Adrenal gland (tissue), 12 donors: ENCODE measurements around the gene TAS1R1. TPM values are rescaled to one million over a fixed set of nuclear protein-coding genes. Genes with fewer than 3 reads are reported as not detected.
A peak's percentile ranks its signal among the peaks of the same experiment; 100 is the strongest.

Experiments
- DNase-seq, 7 donors: peaks; one replicate each; pipeline ENCODE4 v3.0.0-alpha.2; 2019 to 2020
- H3K27ac ChIP-seq, 5 donors: fragments of 200-600 bp; sonication (generic) in 4 of 5; 1 replicate in 3 of 5; 2 replicates in 2 of 5; pipeline versions ENCODE4 v1.5.1 to v1.8.0; 2016 to 2020; ENCODE audit warnings: mild to moderate bottlenecking in 1 of 5
- H3K27me3 ChIP-seq: fragments of 200-600 bp; 2 replicates; pipeline ENCODE4 v1.8.0; 2021
- H3K36me3 ChIP-seq, 2 donors: fragments of 200-600 bp; replicated peaks in 1 of 2; 1 replicate in 1 of 2; 2 replicates in 1 of 2; pipeline versions ENCODE4 v1.5.1 to v1.8.0; 2018 to 2022
- H3K4me1 ChIP-seq, 2 donors: fragments of 200-600 bp; replicated peaks in 1 of 2; 1 replicate in 1 of 2; 2 replicates in 1 of 2; pipeline versions ENCODE4 v1.5.1 to v1.8.0; 2018 to 2021
- H3K4me3 ChIP-seq, 4 donors: fragments of 200-600 bp; sonication (generic) in 3 of 4; one replicate each; pipeline ENCODE4 v1.5.1; 2016 to 2018
- H3K9me3 ChIP-seq, 3 donors: fragments of 200-600 bp; sonication (generic) in 1 of 3; replicated peaks in 1 of 3; 1 replicate in 2 of 3; 2 replicates in 1 of 3; pipeline versions ENCODE4 v1.5.1 to v1.8.0; 2016 to 2021
- POLR2A ChIP-seq, 2 donors: fragments of 450-650 bp; IDR thresholded peaks; one replicate each; pipeline ENCODE4 v1.6.1; 2017; ENCODE audit warnings: antibody characterized with exemption in 2 of 2, mild to moderate bottlenecking in 2 of 2, moderate library complexity in 1 of 2
- WGBS, 4 donors: extraction: QIAGEN DNeasy Blood & Tissue Kit in 2 of 4; methylation state at CpG; one replicate each; pipeline versions ENCODE4 v1.1.5 to v1.1.7; 2013 to 2017; 5-methylcytosine and 5-hydroxymethylcytosine counted together
- intact Hi-C, 2 donors: fragments of 100-400 bp; cut with DNase I; formaldehyde crosslinking; loops; one replicate each; pipeline versions ENCODE4 v1.14.1 to v1.15.0; 2022 to 2023
- polyA plus RNA-seq, 3 donors: library from polyadenylated mRNA; stranded (reverse); fragments of 200-250 nt in 2 of 3; fragments of 350-450 nt in 1 of 3; fragmentation: Illumina TruSeq in 1 of 3; extraction: RNeasy Lipid Tissue Mini Kit (QIAGEN cat#74804) in 1 of 3; gene quantifications; one replicate each; pipeline ENCODE4 v1.2.3, GENCODE V29; 2013 to 2014
- total RNA-seq, 9 donors: library from RNA; depleted of rRNA in 4 of 9; stranded (reverse); fragments of >200 nt in 4 of 9; fragments of 120-200 nt in 1 of 9; fragmentation: NEBNext Ultra II Directional in 1 of 9; extraction: Animal tissue kit (Norgen Biotek cat#: 25700) in 1 of 9; gene quantifications; one replicate each; pipeline versions ENCODE4 v1.1.0 to v1.2.4, GENCODE V29; 2013 to 2023
- TF ChIP-seq, protein P1 (sequence below), 6 experiments: fragments of 450-650 bp in 4 of 6; fragments of 200-600 bp in 2 of 6; sonication (generic) in 1 of 6; IDR thresholded peaks; 1 replicate in 5 of 6; 2 replicates in 1 of 6; pipeline versions ENCODE4 v1.5.1 to v1.8.0; 2016 to 2021; ENCODE audit warnings: antibody characterized with exemption in 6 of 6, mild to moderate bottlenecking in 2 of 6, moderate library complexity in 1 of 6
- donor health status: healthy with polysubstance abuse.
- donor health status: Bipolar disorder and iron deficiency.
- donor health status: DM: yes; HTN: yes; CAD: no.
- donor health status: DM: no; HTN: no; CAD: no.
- donor health status: DM: no; HTN: no; CAD: no.
- donor health status: DM: yes; HTN: yes; CAD: no.

Gene TAS1R1
- total and polyA plus RNA-seq, 12 donors, result 0.11 to 0.83 (median 0.40) TPM; not detected in 5

GRCh38 chr1:6521536-6521935 lies 33.6 kb upstream of the TAS1R1 start:
- Histone ChIP-seq H3K36me3 (peaks cover 0 to 15% of the 10 kb centered on the region in 2 donors), H3K4me1 (peaks cover 9 to 21% of the 10 kb centered on the region in 2 donors), H3K27ac (no peak overlapping the region), H3K9me3 (no peaks in the 10 kb centered on the region), H3K4me3 (no peak overlapping the region), H3K27me3 (no peaks in the 10 kb centered on the region)
- DNase-seq, result no peak
- 52 to 69% (median 65%) methylated on average over 5 of the region's 5 CpGs for WGBS, 4 donors
- TF ChIP-seq, protein P1, sequence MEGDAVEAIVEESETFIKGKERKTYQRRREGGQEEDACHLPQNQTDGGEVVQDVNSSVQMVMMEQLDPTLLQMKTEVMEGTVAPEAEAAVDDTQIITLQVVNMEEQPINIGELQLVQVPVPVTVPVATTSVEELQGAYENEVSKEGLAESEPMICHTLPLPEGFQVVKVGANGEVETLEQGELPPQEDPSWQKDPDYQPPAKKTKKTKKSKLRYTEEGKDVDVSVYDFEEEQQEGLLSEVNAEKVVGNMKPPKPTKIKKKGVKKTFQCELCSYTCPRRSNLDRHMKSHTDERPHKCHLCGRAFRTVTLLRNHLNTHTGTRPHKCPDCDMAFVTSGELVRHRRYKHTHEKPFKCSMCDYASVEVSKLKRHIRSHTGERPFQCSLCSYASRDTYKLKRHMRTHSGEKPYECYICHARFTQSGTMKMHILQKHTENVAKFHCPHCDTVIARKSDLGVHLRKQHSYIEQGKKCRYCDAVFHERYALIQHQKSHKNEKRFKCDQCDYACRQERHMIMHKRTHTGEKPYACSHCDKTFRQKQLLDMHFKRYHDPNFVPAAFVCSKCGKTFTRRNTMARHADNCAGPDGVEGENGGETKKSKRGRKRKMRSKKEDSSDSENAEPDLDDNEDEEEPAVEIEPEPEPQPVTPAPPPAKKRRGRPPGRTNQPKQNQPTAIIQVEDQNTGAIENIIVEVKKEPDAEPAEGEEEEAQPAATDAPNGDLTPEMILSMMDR (IDR thresholded peaks at IDR 0.05), result no peak
- TF ChIP-seq POLR2A (IDR thresholded peaks at IDR 0.05), result no peak
- intact Hi-C loops, result no loop called here

DNA sequence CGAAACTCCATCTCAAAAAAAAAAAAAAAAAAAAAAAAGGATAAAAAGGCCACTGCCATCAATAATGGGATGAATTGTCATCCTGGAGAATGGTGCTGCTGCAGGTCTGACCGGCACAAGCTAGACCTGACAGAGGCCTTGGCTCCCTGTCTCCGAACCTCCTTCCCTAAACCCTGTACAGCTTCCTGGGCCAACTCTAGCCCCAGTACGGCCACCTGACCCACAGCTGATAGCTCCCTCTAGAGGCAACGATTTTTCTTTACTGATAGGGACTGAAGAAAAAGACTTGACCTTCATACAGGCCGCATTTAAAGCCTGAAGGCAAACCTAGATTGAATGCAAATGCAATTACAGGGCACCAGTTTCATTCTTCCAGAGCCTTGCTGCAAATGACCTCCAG lies 31.5 kb upstream of the TAS1R1 start:
- H3K27me3 ChIP-seq, result no peaks in the 10 kb centered on the region
- H3K4me1 ChIP-seq, result peaks cover 9 to 21% of the 10 kb centered on the region in 2 donors
- H3K4me3 ChIP-seq, result no peak overlapping the region
- H3K9me3 ChIP-seq, result no peaks in the 10 kb centered on the region
- peak overlapping the region in 2 of 5 donors; percentile 35 to 36 for H3K27ac ChIP-seq
- 19 to 31% (median 26%) methylated on average over 6 of the region's 6 CpGs for WGBS, 4 donors
- peaks cover 0 to 30% of the 10 kb centered on the region in 2 donors for H3K36me3 ChIP-seq
- peak in 6 of 7 donors; percentile 57 to 75 (median 67) for DNase-seq
- TF ChIP-seq, protein P1 (IDR thresholded peaks at IDR 0.05), result peak; percentile 28 to 65 (median 60)
- no peak for TF ChIP-seq POLR2A (IDR thresholded peaks at IDR 0.05)
- intact Hi-C loops, result no loop called here

DNA sequence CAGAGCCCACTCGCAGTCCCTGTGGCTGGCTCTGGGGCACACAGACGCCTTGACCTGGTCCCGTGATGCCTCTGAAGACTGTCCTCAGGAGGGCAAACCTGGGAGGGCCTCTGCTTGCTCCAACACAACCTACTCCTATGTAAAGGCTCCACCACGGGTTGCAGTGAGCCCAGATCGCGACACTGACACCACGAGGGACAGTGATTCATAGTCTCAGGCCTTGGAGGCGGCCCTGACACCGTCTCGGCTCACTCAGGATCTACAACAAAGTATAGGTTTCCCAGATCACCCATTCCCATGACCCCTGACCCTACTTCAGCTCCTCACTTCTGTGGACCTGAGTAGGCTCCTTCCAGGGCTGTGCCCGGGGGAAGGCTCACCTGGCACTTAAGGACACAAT lies 28.8 kb upstream of the TAS1R1 start:
- Histone ChIP-seq H3K4me1 (peaks cover 0 to 7% of the 10 kb centered on the region in 2 donors), H3K27me3 (no peaks in the 10 kb centered on the region), H3K27ac (peak overlapping the region in 2 of 5 donors; percentile 30 to 33), H3K4me3 (no peak overlapping the region), H3K36me3 (peaks cover 0 to 54% of the 10 kb centered on the region in 2 donors), H3K9me3 (no peaks in the 10 kb centered on the region)
- 44 to 73% (median 59%) methylated on average over 3 to 11 of the region's 11 CpGs for WGBS, 4 donors
- DNase-seq, result peak in 4 of 7 donors; percentile 43 to 68 (median 60)
- intact Hi-C loops, result no loop called here
- TF ChIP-seq POLR2A (IDR thresholded peaks at IDR 0.05), result no peak
- TF ChIP-seq, protein P1 (IDR thresholded peaks at IDR 0.05), result no peak

- Histone ChIP-seq H3K27ac (no peak overlapping the region), H3K4me1 (peaks cover 0 to 5% of the 10 kb centered on the region in 2 donors), H3K4me3 (no peak overlapping the region), H3K36me3 (peaks cover 0 to 76% of the 10 kb centered on the region in 2 donors), H3K9me3 (no peaks in the 10 kb centered on the region), H3K27me3 (no peaks in the 10 kb centered on the region)
- intact Hi-C loops, result no loop called here
- no peak for TF ChIP-seq POLR2A (IDR thresholded peaks at IDR 0.05)
- TF ChIP-seq, protein P1 (IDR thresholded peaks at IDR 0.05), result no peak
- 87 to 94% (median 90%) methylated on average over 7 of the region's 7 CpGs for whole genome bisulfite sequencing, 4 donors
- no peak for DNase-seq
Measured at GRCh38 chr1:6528492-6528891, 26.6 kb upstream of the TAS1R1 start.
